NOMO-1 treated with dmso at 0.1 percent for 144 hours (cell line): Measurements from ENCODE around the gene ATP6V0A1.
"Not testable (repeated sequence)": the region's sequence is repeated elsewhere in the genome, so short reads cannot be mapped to it uniquely, and the experiment has no call there.

Experiments used
- DNase-seq: peaks from one replicate; lab custom pipeline; 2025; ENCODE audit not compliant: unreplicated experiment; lab: John Stamatoyannopoulos, UW

The ATP6V0A1 gene

DNA sequence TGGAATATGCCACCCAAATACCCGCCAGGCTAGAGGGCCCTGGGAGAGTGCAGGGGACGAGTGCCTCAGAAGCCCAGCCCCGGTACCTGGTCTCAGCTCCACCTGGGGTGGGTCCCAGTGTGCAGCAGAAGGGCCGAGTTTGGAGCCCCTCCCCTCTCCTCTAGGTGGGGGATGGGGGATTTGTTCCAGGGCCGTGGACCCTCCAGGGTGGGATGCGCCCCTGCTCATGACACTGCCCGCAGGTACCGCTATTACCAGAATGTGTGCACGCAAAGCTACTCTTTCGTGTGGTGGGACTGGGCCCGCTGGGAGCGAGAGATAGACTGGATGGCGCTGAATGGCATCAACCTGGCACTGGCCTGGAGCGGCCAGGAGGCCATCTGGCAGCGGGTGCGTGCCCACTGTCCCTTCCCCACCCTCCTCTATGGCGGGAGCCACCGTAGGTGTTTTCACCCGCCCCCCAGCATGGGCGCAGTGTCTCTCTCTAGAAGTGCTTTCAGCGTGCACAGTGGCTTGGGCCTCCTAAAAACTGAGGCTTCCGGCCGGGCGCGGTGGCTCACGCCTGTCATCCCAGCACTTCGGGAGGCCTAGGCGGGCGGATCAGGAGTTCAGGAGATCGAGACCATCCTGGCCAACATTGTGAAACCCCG lies 78.6 kb downstream of the ATP6V0A1 start:
- no peak for DNase-seq

DNA sequence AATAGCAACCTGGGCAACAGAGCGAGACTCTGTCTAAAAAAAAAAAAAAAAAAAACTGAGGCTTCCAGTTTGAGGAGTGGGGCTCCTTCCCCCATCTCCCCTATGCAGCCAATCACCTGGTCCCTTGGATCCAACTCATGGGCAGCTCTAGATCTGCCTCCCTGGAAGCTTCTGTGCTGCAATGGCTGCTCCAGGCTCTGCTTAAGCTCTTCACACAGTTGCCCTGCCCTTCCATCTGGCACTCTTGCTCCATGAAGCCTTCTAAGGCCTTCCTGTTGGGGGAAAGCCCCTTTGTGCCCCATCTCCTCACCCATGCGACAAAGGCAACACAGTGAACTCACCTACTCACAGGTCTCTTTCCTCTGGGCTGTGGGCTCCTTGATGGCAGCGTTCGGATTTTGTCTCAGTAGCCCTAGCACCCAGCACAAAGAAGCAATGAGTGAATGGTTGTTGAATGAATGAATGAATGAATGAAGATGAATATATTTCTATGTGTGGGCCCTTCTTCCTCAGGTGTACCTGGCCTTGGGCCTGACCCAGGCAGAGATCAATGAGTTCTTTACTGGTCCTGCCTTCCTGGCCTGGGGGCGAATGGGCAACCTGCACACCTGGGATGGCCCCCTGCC lies 79.3 kb downstream of the ATP6V0A1 start:
- DNase-seq = no peak

GRCh38 chr17:42538482-42538881 lies 79.8 kb downstream of the ATP6V0A1 start:
- DNase-seq = no peak

- DNase-seq = not testable (repeated sequence)
Measured at GRCh38 chr17:42540558-42540957, 81.9 kb downstream of the ATP6V0A1 start.

GRCh38 chr17:42541041-42541833 lies 82.6 kb downstream of the ATP6V0A1 start:
- DNase-seq = no peak

DNA sequence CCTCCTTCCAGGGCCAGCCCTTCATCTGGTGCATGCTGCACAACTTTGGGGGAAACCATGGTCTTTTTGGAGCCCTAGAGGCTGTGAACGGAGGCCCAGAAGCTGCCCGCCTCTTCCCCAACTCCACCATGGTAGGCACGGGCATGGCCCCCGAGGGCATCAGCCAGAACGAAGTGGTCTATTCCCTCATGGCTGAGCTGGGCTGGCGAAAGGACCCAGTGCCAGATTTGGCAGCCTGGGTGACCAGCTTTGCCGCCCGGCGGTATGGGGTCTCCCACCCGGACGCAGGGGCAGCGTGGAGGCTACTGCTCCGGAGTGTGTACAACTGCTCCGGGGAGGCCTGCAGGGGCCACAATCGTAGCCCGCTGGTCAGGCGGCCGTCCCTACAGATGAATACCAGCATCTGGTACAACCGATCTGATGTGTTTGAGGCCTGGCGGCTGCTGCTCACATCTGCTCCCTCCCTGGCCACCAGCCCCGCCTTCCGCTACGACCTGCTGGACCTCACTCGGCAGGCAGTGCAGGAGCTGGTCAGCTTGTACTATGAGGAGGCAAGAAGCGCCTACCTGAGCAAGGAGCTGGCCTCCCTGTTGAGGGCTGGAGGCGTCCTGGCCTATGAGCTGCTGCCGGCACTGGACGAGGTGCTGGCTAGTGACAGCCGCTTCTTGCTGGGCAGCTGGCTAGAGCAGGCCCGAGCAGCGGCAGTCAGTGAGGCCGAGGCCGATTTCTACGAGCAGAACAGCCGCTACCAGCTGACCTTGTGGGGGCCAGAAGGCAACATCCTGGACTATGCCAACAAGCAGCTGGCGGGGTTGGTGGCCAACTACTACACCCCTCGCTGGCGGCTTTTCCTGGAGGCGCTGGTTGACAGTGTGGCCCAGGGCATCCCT lies 84.8 kb downstream of the ATP6V0A1 start:
- no peak for DNase-seq

DNA sequence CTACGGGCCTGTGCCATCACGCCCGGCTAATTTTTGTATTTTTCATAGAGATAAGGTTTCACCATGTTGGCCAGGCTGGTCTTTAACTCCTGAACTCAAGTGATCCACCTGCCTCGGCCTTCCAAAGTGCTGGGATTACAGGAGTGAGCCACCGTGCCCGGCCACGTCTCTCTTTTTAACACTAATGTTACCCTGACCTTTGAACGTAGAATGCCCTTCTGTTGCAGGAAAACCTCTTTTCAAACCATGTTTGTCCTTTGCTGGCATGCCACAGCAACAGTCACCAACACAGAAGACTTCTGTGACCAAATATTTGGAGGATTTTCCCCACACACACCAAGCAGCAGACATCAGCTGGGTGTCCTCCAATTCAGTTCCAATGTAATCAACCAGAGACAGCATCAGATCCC lies 86.2 kb downstream of the ATP6V0A1 start:
- no peak for DNase-seq

GRCh38 chr17:42545755-42546505 lies 87.3 kb downstream of the ATP6V0A1 start:
- not testable (repeated sequence) for DNase-seq

DNA sequence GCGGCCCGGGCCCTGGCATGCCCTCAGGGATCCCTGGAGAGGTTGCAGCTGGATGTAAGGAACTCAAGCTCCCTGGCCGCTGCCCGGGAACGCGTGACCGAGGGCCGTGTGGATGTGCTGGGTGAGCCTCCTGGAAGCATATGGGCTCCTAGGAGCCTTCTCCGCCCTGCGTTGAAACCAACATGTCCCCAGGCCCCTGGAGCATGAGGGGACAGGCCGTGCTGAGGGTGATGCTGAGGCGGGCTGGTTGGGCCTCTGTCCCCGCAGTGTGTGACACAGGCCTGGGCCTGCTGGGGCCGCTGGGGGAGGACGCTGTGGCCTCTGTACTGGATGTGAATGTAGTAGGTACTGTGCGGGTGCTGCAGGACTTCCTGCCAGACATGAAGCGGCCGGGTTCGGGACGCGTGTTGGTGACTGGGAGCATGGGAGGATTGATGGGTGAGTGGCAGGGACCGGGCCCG lies 88.4 kb downstream of the ATP6V0A1 start:
- no peak for DNase-seq

DNA sequence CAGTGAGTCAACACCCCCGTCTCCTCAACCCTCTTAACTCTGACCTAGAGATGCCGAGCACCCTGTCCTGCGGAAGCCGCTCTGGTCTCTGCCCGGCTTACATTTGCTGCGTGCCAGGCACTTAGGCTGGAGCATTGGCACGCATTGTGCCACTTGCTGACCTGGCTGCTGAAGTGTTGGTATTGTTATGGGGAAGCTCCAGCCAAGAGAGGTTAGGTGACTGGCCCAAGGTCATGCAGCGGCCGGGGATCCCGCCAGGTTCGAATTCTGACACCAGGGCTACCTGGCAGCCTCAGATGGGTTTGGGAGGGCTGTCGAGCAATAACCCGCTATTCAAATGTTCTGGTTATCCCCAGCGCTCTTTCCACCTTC lies 89.0 kb downstream of the ATP6V0A1 start:
- no peak for DNase-seq

- DNase-seq = no peak
Measured at GRCh38 chr17:42548070-42548837, 89.6 kb downstream of the ATP6V0A1 start.

DNA sequence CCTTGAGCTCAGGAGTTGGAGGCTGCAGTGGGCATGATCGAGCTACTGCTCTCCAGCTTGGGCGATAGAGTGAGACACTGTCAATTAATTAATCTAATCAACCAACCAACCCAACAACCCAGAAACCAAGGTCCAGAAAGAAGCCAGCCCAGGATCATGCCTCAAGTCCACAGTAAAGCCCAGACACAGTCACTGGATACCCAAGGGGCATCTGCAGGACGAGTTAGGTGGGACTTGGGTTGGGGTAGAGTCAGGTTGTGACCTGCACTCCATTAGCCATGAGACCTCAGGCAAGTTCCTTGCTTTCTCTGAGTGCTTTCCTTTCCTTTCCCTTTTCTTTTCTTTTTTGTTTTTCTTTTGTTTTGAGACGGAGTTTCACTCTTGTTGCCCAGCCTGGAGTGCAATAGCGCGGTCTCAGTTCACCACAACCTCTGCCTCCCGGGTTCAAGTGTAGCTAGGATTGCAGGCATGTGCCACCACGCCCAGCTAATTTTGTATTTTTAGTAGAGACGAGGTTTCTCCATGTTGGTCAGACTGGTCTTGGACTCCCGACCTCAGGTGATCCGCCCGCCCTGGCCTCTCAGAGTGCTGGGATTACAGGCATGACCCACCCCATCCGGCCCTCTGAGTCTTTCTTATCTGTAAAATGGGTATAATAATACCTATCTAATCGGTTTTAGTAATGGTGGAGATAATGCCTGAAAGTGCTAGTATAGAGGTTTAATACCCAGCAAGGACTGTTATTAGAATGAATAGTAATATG lies 90.5 kb downstream of the ATP6V0A1 start:
- no peak for DNase-seq

- DNase-seq = not testable (repeated sequence)
Measured at GRCh38 chr17:42552736-42553135, 94.1 kb downstream of the ATP6V0A1 start, which contains the start of gene HSD17B1. Gene HSD17B1, plus strand, starts transcription at chr17:42552923. Its CDS starts 11 bp downstream, at chr17:42552934.

DNA sequence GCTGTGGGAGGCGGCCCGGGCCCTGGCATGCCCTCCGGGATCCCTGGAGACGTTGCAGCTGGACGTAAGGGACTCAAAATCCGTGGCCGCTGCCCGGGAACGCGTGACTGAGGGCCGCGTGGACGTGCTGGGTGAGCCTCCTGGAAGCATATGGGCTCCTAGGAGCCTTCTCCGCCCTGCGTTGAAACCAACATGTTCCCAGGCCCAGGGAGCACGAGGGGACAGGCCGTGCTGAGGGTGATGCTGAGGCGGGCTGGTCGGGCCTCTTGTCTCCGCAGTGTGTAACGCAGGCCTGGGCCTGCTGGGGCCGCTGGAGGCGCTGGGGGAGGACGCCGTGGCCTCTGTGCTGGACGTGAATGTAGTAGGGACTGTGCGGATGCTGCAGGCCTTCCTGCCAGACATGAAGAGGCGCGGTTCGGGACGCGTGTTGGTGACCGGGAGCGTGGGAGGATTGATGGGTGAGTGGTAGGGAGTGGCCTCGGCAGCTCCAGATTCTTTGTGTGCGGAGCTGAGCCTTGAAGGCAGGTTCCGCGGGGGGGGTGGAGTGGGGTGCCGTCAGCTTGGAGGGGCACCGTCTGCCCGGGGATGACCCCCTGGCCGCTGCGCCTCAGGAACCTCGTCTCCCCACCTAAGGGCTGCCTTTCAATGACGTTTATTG lies 94.6 kb downstream of the ATP6V0A1 start:
- no peak for DNase-seq

DNA sequence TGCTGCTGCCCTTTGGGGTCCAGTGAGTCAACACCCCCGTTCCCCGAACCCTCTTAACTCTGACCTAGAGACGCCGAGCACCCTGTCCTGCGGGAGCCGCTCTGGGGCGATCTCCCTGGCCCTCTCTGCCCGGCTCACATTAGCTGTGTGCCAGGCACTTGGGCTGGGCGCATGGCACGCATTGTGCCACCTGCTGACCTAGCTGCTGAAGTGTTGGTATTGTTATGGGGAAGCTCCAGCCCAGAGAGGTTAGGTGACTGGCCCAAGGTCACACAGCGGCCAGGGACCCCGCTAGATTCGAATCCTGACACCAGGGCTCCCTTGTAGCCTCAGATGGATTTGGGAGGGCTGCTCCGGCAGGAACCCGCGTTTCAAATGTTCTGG lies 95.2 kb downstream of the ATP6V0A1 start:
- DNase-seq = no peak

- DNase-seq = peak; percentile 89
Measured at GRCh38 chr17:42554250-42555121, 95.8 kb downstream of the ATP6V0A1 start.

DNA sequence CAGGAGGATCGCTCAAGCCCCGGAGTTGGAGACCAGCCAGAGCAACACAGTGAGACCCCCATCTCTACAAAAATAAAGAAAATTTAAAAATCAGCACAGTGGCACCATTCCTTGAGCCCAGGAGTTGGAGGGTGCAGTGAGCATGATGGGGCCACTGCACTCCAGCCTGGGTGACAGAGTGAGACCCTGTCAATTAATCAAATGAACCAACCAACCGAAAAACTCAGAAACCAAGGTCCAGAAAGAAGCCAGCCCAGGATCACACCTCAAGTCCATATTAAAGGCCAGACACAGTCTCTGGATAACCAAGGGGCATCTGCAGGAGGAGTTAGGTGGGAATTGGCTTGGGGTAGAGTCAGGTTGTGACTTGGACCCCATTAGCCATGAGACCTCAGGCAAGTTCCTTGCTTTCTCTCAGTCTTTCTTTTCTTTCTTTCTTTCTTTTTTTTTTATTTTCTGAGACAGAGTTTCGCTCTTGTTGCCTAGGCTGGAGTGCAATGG lies 96.5 kb downstream of the ATP6V0A1 start:
- DNase-seq = no peak
